HG02943 (cell line): ENCODE data around the gene ZNF814.
"Not testable (repeated sequence)": the region's sequence is repeated elsewhere in the genome, so short reads cannot be mapped to it uniquely, and the experiment has no call there.

Source experiments
- ATAC-seq: cut with Tn5 transposase; IDR thresholded peaks from one replicate; pipeline ENCODE4 v1.9.1; 2021; ENCODE audit warnings: mild to moderate bottlenecking, low read depth, moderate library complexity; ENCODE audit not compliant: unreplicated experiment

The ZNF814 gene

GRCh38 chr19:57867868-57868492, 20.9 kb downstream of the ZNF814 start:
- no peak for ATAC-seq

GRCh38 chr19:57862351-57862750, 26.5 kb downstream of the ZNF814 start:
- ATAC-seq: not testable (repeated sequence)

- ATAC-seq: not testable (repeated sequence)
Observed at GRCh38 chr19:57854117-57854516, 34.7 kb downstream of the ZNF814 start.

- not testable (repeated sequence) for ATAC-seq
Observed at GRCh38 chr19:57851812-57852603, 36.8 kb downstream of the ZNF814 start.

GRCh38 chr19:57850553-57851017, 38.3 kb downstream of the ZNF814 start:
- no peak for ATAC-seq

- not testable (repeated sequence) for ATAC-seq
Observed at GRCh38 chr19:57849666-57850473, 39.0 kb downstream of the ZNF814 start, which contains the start of gene ZNF587. ZNF587 (plus strand) TSS chr19:57849859; CDS start chr19:57850039, 180 bp downstream.

- ATAC-seq: not testable (repeated sequence)
Observed at GRCh38 chr19:57849162-57849665, 39.6 kb downstream of the ZNF814 start.

- ATAC-seq: not testable (repeated sequence)
Observed at GRCh38 chr19:57847164-57847563, 41.7 kb downstream of the ZNF814 start.

GRCh38 chr19:57841122-57841763, 47.6 kb downstream of the ZNF814 start:
- ATAC-seq: no peak

- not testable (repeated sequence) for ATAC-seq
Observed at GRCh38 chr19:57838622-57839191, 50.1 kb downstream of the ZNF814 start.

GRCh38 chr19:57836991-57837390, 51.8 kb downstream of the ZNF814 start:
- not testable (repeated sequence) for ATAC-seq

GRCh38 chr19:57830071-57830602, 58.7 kb downstream of the ZNF814 start, which contains the start of gene ZNF587B:
ZNF587B (plus strand) TSS chr19:57830299; CDS start chr19:57830529, 230 bp downstream.
- no peak for ATAC-seq

- ATAC-seq: no peak
Observed at GRCh38 chr19:57829316-57829715, 59.5 kb downstream of the ZNF814 start.

- no peak for ATAC-seq
Observed at GRCh38 chr19:57825511-57825910, 63.3 kb downstream of the ZNF814 start.

- not testable (repeated sequence) for ATAC-seq
Observed at GRCh38 chr19:57823608-57824007, 65.2 kb downstream of the ZNF814 start.

- ATAC-seq: not testable (repeated sequence)
Observed at GRCh38 chr19:57823155-57823554, 65.7 kb downstream of the ZNF814 start.

GRCh38 chr19:57821501-57821900, 67.3 kb downstream of the ZNF814 start:
- not testable (repeated sequence) for ATAC-seq

- not testable (repeated sequence) for ATAC-seq
Observed at GRCh38 chr19:57821095-57821494, 67.7 kb downstream of the ZNF814 start.

- no peak for ATAC-seq
Observed at GRCh38 chr19:57820599-57820998, 68.2 kb downstream of the ZNF814 start.
